Neural cell (in vitro differentiated cells): ENCODE results near the gene MAPK11. TPM values are rescaled to one million over a fixed set of nuclear protein-coding genes. Genes with fewer than 3 reads are reported as not detected.

Experiments
- H2AFZ ChIP-seq: fragments of 200-600, 300-800 bp; sonication (generic), shearing (Covaris generic); 2 replicates; pipeline ENCODE4 v1.6.0; 2014; ENCODE audit warnings: low read depth, mild to moderate bottlenecking, antibody characterized with exemption, low read length, moderate library complexity
- H3F3A ChIP-seq: fragments of 200-600 bp; shearing (Covaris generic); 2 replicates; pipeline ENCODE4 v1.6.1; 2016; ENCODE audit warnings: mild to moderate bottlenecking, moderate library complexity, mixed read lengths, antibody characterized with exemption, low read length; ENCODE audit not compliant: insufficient read depth, poor library complexity, severe bottlenecking
- H3K27ac ChIP-seq: fragments of 200-600, 300-800 bp; sonication (generic), shearing (Covaris generic); 2 replicates; pipeline ENCODE4 v1.5.1; 2014; ENCODE audit warnings: mild to moderate bottlenecking, low read length, moderate library complexity
- H3K27me3 ChIP-seq: fragments of 300-800, 200-600 bp; sonication (generic), shearing (Covaris generic); 2 replicates; pipeline ENCODE4 v1.6.0; 2014; ENCODE audit warnings: mild to moderate bottlenecking, low read depth, low read length, moderate library complexity; ENCODE audit not compliant: insufficient read depth
- H3K36me3 ChIP-seq: fragments of 300-800, 200-600 bp; sonication (generic), shearing (Covaris generic); 2 replicates; pipeline ENCODE4 v1.5.1; 2014; ENCODE audit warnings: mild to moderate bottlenecking, antibody characterized with exemption, low read length, moderate library complexity; ENCODE audit not compliant: insufficient read depth
- H3K4me2 ChIP-seq: fragments of 300-800, 200-600 bp; sonication (generic), shearing (Covaris generic); 2 replicates; pipeline ENCODE4 v1.6.0; 2014; ENCODE audit warnings: mild to moderate bottlenecking, low read length
- H3K4me3 ChIP-seq: fragments of 300-800, 200-600 bp; sonication (generic), shearing (Covaris generic); 2 replicates; pipeline ENCODE4 v1.5.1; 2014; ENCODE audit warnings: mild to moderate bottlenecking, low read length, moderate library complexity
- H3K79me2 ChIP-seq: fragments of 200-600 bp; shearing (Covaris generic); replicated peaks from 2 replicates; pipeline ENCODE4 v1.6.0; 2014; ENCODE audit warnings: mild to moderate bottlenecking, low read length, moderate library complexity; ENCODE audit not compliant: insufficient read depth
- H3K9ac ChIP-seq: fragments of 300-800, 200-600 bp; sonication (generic), shearing (Covaris generic); 2 replicates; pipeline ENCODE4 v1.6.1; 2016; ENCODE audit warnings: mild to moderate bottlenecking, low read length, mixed read lengths
- H3K9me2 ChIP-seq: fragments of 200-600 bp; shearing (Covaris generic); 2 replicates; pipeline ENCODE4 v1.6.1; 2016; ENCODE audit warnings: mild to moderate bottlenecking, low read length, mixed read lengths; ENCODE audit not compliant: insufficient read depth
- H3K9me3 ChIP-seq: fragments of 200-600, 300-800 bp; sonication (generic), shearing (Covaris generic); 2 replicates; pipeline ENCODE4 v1.6.1; 2016; ENCODE audit warnings: mild to moderate bottlenecking, mixed run types, low read length, moderate library complexity, mixed read lengths
- H4K20me1 ChIP-seq: fragments of 200-600 bp; shearing (Covaris generic); 2 replicates; pipeline ENCODE4 v1.6.1; 2016; ENCODE audit warnings: mild to moderate bottlenecking, mixed run types; ENCODE audit not compliant: insufficient read depth
- CTCF ChIP-seq: fragments of 450-650 bp; IDR thresholded peaks from 2 replicates; pipeline ENCODE4 v1.5.1; 2014; ENCODE audit warnings: antibody characterized with exemption, mild to moderate bottlenecking, moderate library complexity; ENCODE audit not compliant: poor library complexity, severe bottlenecking
- EP300 ChIP-seq: fragments of 450-650 bp; conservative IDR thresholded peaks from 2 replicates; pipeline ENCODE4 v1.6.1; 2014; ENCODE audit warnings: antibody characterized with exemption, mild to moderate bottlenecking, moderate library complexity; ENCODE audit not compliant: poor library complexity, severe bottlenecking
- EZH2 ChIP-seq: fragments of 200-600, 300-800 bp; shearing (Covaris generic), sonication (generic); IDR thresholded peaks from 2 replicates; pipeline ENCODE4 v1.6.1; 2014; ENCODE audit warnings: antibody characterized with exemption, low read length, borderline replicate concordance, mild to moderate bottlenecking; ENCODE audit not compliant: insufficient read depth, poor library complexity, severe bottlenecking
- MXI1 ChIP-seq: fragments of 450-650 bp; conservative IDR thresholded peaks from 2 replicates; pipeline ENCODE4 v1.6.1; 2014; ENCODE audit warnings: antibody characterized with exemption, mild to moderate bottlenecking; ENCODE audit not compliant: poor library complexity, severe bottlenecking
- POLR2AphosphoS5 ChIP-seq: IDR thresholded peaks from 2 replicates; pipeline ENCODE4 v1.6.1; 2012
- RAD21 ChIP-seq: fragments of 450-650 bp; conservative IDR thresholded peaks from 2 replicates; pipeline ENCODE4 v1.6.1; 2014; ENCODE audit warnings: antibody characterized with exemption, mild to moderate bottlenecking, moderate library complexity
- REST ChIP-seq: IDR thresholded peaks from 2 replicates; pipeline ENCODE4 v1.6.1; 2012; ENCODE audit warnings: borderline replicate concordance
- SMC3 ChIP-seq: fragments of 450-650 bp; conservative IDR thresholded peaks from 2 replicates; pipeline ENCODE4 v1.6.1; 2014; ENCODE audit warnings: antibody characterized with exemption, mild to moderate bottlenecking, moderate library complexity; ENCODE audit not compliant: poor library complexity
- TAF1 ChIP-seq: IDR thresholded peaks from 2 replicates; pipeline ENCODE4 v1.6.1; 2012; ENCODE audit warnings: low read depth
- polyA plus RNA-seq: library from polyadenylated mRNA; depleted of rRNA; stranded (reverse); fragments of >200 nt; gene quantifications from 2 replicates; pipeline ENCODE4 v1.2.3, GENCODE V29; 2014

MAPK11 gene
- polyA plus RNA-seq, 1 donor from 2014 or later, result 36.3 TPM

GRCh38 chr22:50297510-50298265 is 27.5 kb upstream of the MAPK11 start:
- Histone ChIP-seq H3K4me2 (no peak overlapping the region), H3K9me3 (no peaks in the 10 kb centered on the region), H3K9me2 (no peaks in the 10 kb centered on the region), H3K9ac (no peak overlapping the region), H3F3A (no peaks in the 10 kb centered on the region), H3K27ac (no peak overlapping the region), H3K36me3 (no peaks in the 10 kb centered on the region), H2AFZ (no peak overlapping the region), H4K20me1 (peaks cover 10% of the 10 kb centered on the region), H3K27me3 (no peaks in the 10 kb centered on the region), H3K4me3 (no peak overlapping the region), H3K79me2 (peaks cover 53% of the 10 kb centered on the region)
- TF ChIP-seq EP300 (no peak), MXI1 (no peak), POLR2AphosphoS5 (no peak), CTCF (no peak), SMC3 (no peak), REST (no peak), TAF1 (no peak), EZH2 (no peak), RAD21 (no peak)

GRCh38 chr22:50296658-50297490 is 26.7 kb upstream of the MAPK11 start:
- no peaks in the 10 kb centered on the region for H3K9me2 ChIP-seq
- H3K27me3 ChIP-seq, result no peaks in the 10 kb centered on the region
- no peaks in the 10 kb centered on the region for H3K9me3 ChIP-seq
- TF ChIP-seq POLR2AphosphoS5 (no peak), RAD21 (no peak), REST (no peak), SMC3 (no peak), EZH2 (no peak), CTCF (no peak), MXI1 (no peak), TAF1 (no peak), EP300 (no peak)
- H3K9ac ChIP-seq, result no peak overlapping the region
- H3K36me3 ChIP-seq, result no peaks in the 10 kb centered on the region
- no peak overlapping the region for H3K4me3 ChIP-seq
- no peaks in the 10 kb centered on the region for H3F3A ChIP-seq
- no peak overlapping the region for H3K4me2 ChIP-seq
- no peak overlapping the region for H3K27ac ChIP-seq
- no peak overlapping the region for H2AFZ ChIP-seq
- H3K79me2 ChIP-seq, result peaks cover 50% of the 10 kb centered on the region
- peaks cover 12% of the 10 kb centered on the region for H4K20me1 ChIP-seq
